Measurements from ENCODE around the gene PAM.
"Not testable (repeated sequence)": the region's sequence is repeated elsewhere in the genome, so short reads cannot be mapped to it uniquely, and the experiment has no call there.

PAM gene

GRCh38 chr5:102905056-102905455 lies 150.0 kb downstream of the PAM start:
- DNase-seq, result no peak

GRCh38 chr5:102907099-102907498 lies 152.0 kb downstream of the PAM start:
- DNase-seq, result not testable (repeated sequence)

- no peak for DNase-seq
These were observed 155.4 kb downstream of the PAM start for GRCh38 chr5:102910240-102911226.

- DNase-seq, result no peak
These were observed 156.9 kb downstream of the PAM start for GRCh38 chr5:102911973-102912372.

GRCh38 chr5:102916109-102916508 lies 161.0 kb downstream of the PAM start:
- no peak for DNase-seq

- DNase-seq, result no peak
These were observed 164.0 kb downstream of the PAM start for GRCh38 chr5:102918986-102919610.

- no peak for DNase-seq
These were observed 165.7 kb downstream of the PAM start for GRCh38 chr5:102920762-102921161.

- no peak for DNase-seq
These were observed 166.4 kb downstream of the PAM start for GRCh38 chr5:102921341-102922044.

GRCh38 chr5:102922111-102922720 lies 167.1 kb downstream of the PAM start:
- no peak for DNase-seq

- no peak for DNase-seq
These were observed 167.8 kb downstream of the PAM start for GRCh38 chr5:102922799-102923477.

- DNase-seq, result no peak
These were observed 169.9 kb downstream of the PAM start for GRCh38 chr5:102924963-102925362.

- no peak for DNase-seq
These were observed 171.9 kb downstream of the PAM start for GRCh38 chr5:102927007-102927406.

GRCh38 chr5:102930244-102930643 lies 175.1 kb downstream of the PAM start:
- DNase-seq, result no peak

- no peak for DNase-seq
These were observed 176.1 kb downstream of the PAM start for GRCh38 chr5:102931085-102931725.

GRCh38 chr5:102932781-102933180 lies 177.7 kb downstream of the PAM start:
- DNase-seq, result no peak

- DNase-seq, result no peak
These were observed 178.2 kb downstream of the PAM start for GRCh38 chr5:102933316-102933715.

- no peak for DNase-seq
These were observed 178.8 kb downstream of the PAM start for GRCh38 chr5:102933721-102934459.

GRCh38 chr5:102937894-102938293 lies 182.8 kb downstream of the PAM start:
- no peak for DNase-seq

GRCh38 chr5:102941111-102941510 lies 186.0 kb downstream of the PAM start:
- DNase-seq, result no peak

- no peak for DNase-seq
These were observed 191.3 kb downstream of the PAM start for GRCh38 chr5:102946414-102946813.

GRCh38 chr5:102946971-102947370 lies 191.9 kb downstream of the PAM start:
- DNase-seq, result no peak

All from T-helper 1 cell (primary cell).